HG02610 (cell line): ENCODE results near the gene PTGDS.

ENCODE experiments used
- ATAC-seq: cut with Tn5 transposase; IDR thresholded peaks from one replicate; pipeline ENCODE4 v1.9.1; 2021; ENCODE audit warnings: mild to moderate bottlenecking, moderate library complexity; ENCODE audit not compliant: unreplicated experiment

Gene PTGDS

GRCh38 chr9:137007108-137007815 is 30.0 kb downstream of the PTGDS start:
- ATAC-seq: no peak

- no peak for ATAC-seq
Observed at GRCh38 chr9:137007816-137008270, 30.5 kb downstream of the PTGDS start.

- ATAC-seq: no peak
Observed at GRCh38 chr9:137008312-137008711, 31.0 kb downstream of the PTGDS start.

- ATAC-seq: no peak
Observed at GRCh38 chr9:137009217-137009616, 31.9 kb downstream of the PTGDS start.

GRCh38 chr9:137009938-137010732 is 32.8 kb downstream of the PTGDS start:
- ATAC-seq: no peak

- no peak for ATAC-seq
Observed at GRCh38 chr9:137011156-137011555, 33.9 kb downstream of the PTGDS start.

- ATAC-seq: no peak
Observed at GRCh38 chr9:137011907-137012675, 34.8 kb downstream of the PTGDS start.

- ATAC-seq: no peak
Observed at GRCh38 chr9:137012694-137013570, 35.6 kb downstream of the PTGDS start.

- ATAC-seq: no peak
Observed at GRCh38 chr9:137013571-137013940, 36.3 kb downstream of the PTGDS start.

- no peak for ATAC-seq
Observed at GRCh38 chr9:137014166-137014565, 36.9 kb downstream of the PTGDS start.

- ATAC-seq: no peak
Observed at GRCh38 chr9:137014776-137015539, 37.7 kb downstream of the PTGDS start.

- ATAC-seq: no peak
Observed at GRCh38 chr9:137015540-137015930, 38.2 kb downstream of the PTGDS start.

GRCh38 chr9:137015976-137016375 is 38.7 kb downstream of the PTGDS start:
- no peak for ATAC-seq

- no peak for ATAC-seq
Observed at GRCh38 chr9:137016436-137016835, 39.1 kb downstream of the PTGDS start.

- ATAC-seq: no peak
Observed at GRCh38 chr9:137017071-137017470, 39.8 kb downstream of the PTGDS start.

GRCh38 chr9:137017791-137018497 is 40.6 kb downstream of the PTGDS start:
- ATAC-seq: no peak

GRCh38 chr9:137018761-137019559 is 41.7 kb downstream of the PTGDS start:
- ATAC-seq: no peak

- no peak for ATAC-seq
Observed at GRCh38 chr9:137019891-137020683, 42.8 kb downstream of the PTGDS start.
